Glomerular visceral epithelial cell (primary cell): Measurements from ENCODE around the gene DOCK10.
A peak's percentile ranks its signal among the peaks of the same experiment; 100 is the strongest.
"Not testable (repeated sequence)": the region's sequence is repeated elsewhere in the genome, so short reads cannot be mapped to it uniquely, and the experiment has no call there.

Experiments used
- DNase-seq: peaks from one replicate; pipeline ENCODE4 v3.0.0-alpha.2; 2016; ENCODE audit errors: extremely low spot score

DOCK10 gene

GRCh38 chr2:224946895-224947294, 95.4 kb downstream of the DOCK10 start:
- peak; percentile 41 for DNase-seq

GRCh38 chr2:224944707-224945547, 97.3 kb downstream of the DOCK10 start:
- DNase-seq = no peak

- not testable (repeated sequence) for DNase-seq
These were observed 98.6 kb downstream of the DOCK10 start for GRCh38 chr2:224943601-224944041.

GRCh38 chr2:224941960-224942359, 100.3 kb downstream of the DOCK10 start:
- no peak for DNase-seq

- DNase-seq = no peak
These were observed 101.7 kb downstream of the DOCK10 start for GRCh38 chr2:224940618-224941017.

GRCh38 chr2:224938651-224939182, 103.6 kb downstream of the DOCK10 start:
- no peak for DNase-seq

GRCh38 chr2:224937887-224938286, 104.4 kb downstream of the DOCK10 start:
- DNase-seq = no peak

GRCh38 chr2:224934526-224935188, 107.6 kb downstream of the DOCK10 start:
- DNase-seq = no peak

- DNase-seq = no peak
These were observed 108.8 kb downstream of the DOCK10 start for GRCh38 chr2:224933431-224933830.

GRCh38 chr2:224932522-224932921, 109.7 kb downstream of the DOCK10 start:
- DNase-seq = no peak

- DNase-seq = no peak
These were observed 110.3 kb downstream of the DOCK10 start for GRCh38 chr2:224931956-224932355.

- no peak for DNase-seq
These were observed 111.3 kb downstream of the DOCK10 start for GRCh38 chr2:224930990-224931389.

GRCh38 chr2:224930124-224930523, 112.1 kb downstream of the DOCK10 start:
- DNase-seq = no peak

- DNase-seq = no peak
These were observed 112.8 kb downstream of the DOCK10 start for GRCh38 chr2:224929512-224929911.

GRCh38 chr2:224927646-224928173, 114.6 kb downstream of the DOCK10 start:
- no peak for DNase-seq

GRCh38 chr2:224927011-224927410, 115.3 kb downstream of the DOCK10 start:
- no peak for DNase-seq

GRCh38 chr2:224925810-224926100, 116.5 kb downstream of the DOCK10 start:
- no peak for DNase-seq

- DNase-seq = no peak
These were observed 117.0 kb downstream of the DOCK10 start for GRCh38 chr2:224925061-224925809.

- DNase-seq = no peak
These were observed 117.6 kb downstream of the DOCK10 start for GRCh38 chr2:224924631-224925030.

- DNase-seq = no peak
These were observed 120.0 kb downstream of the DOCK10 start for GRCh38 chr2:224922142-224922727.

- no peak for DNase-seq
These were observed 122.7 kb downstream of the DOCK10 start for GRCh38 chr2:224919472-224920110.
